Muscle of arm (tissue), 12 donors: Measurements from ENCODE around the gene TRIM65. TPM values are rescaled to one million over a fixed set of nuclear protein-coding genes. Genes with fewer than 3 reads are reported as not detected.
"Not testable (repeated sequence)": the region's sequence is repeated elsewhere in the genome, so short reads cannot be mapped to it uniquely, and the experiment has no call there.

Experiments
- DNase-seq: peaks from one replicate; pipeline ENCODE4 v3.0.0-alpha.2; 2013
- polyA plus RNA-seq, 12 donors: library from polyadenylated mRNA; unstranded; fragments of 120-200 nt; gene quantifications; one replicate each; pipeline ENCODE4 v1.2.1, GENCODE V29; 2013; ENCODE audit not compliant: insufficient read length in 12 of 12

TRIM65 gene
- polyA plus RNA-seq, 12 donors, result 11.9 to 19.8 (median 13.9) TPM; not detected in 1

DNA sequence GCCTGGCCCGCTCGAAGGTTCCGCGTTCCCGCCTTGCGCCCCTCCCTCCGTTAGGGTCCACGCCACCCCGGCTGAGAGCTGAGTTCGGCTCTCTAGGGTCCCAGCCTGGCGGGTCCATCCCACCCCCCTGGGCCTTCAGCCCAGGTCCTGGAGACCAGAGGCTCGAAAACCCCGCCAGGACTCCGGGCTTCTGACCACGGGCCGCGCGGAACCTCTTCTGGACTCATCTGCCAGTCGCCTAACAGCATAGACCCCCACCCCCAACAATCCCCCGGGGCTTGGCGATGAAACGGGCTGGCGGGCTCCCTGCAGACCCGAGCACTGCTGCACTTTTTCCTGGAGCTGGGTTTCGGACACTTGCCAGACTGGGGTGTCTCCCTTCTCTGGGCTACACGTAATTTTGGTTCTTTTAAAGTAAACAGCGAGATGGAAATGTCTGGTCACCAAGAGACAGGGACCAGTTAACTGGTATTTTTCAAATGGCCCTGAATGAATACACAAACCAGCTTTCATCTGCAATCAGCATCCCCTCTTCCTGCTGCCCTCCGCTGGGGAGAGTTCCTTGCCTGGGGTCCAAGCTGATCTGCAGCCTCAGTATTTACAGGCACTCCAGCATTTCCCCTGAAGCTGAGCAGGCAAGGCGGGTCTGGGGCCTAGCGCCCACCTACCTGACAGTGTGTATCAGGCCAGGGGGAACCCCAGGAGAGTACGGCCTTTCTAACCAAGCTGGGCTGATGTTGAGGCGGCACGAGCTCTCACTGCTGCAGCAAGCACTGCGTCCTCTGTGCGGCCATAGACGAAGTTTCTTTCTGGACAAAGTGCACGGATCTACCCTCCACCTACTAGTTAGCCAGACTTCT lies 639 bp upstream of the TRIM65 start:
- no peak for DNase-seq

DNA sequence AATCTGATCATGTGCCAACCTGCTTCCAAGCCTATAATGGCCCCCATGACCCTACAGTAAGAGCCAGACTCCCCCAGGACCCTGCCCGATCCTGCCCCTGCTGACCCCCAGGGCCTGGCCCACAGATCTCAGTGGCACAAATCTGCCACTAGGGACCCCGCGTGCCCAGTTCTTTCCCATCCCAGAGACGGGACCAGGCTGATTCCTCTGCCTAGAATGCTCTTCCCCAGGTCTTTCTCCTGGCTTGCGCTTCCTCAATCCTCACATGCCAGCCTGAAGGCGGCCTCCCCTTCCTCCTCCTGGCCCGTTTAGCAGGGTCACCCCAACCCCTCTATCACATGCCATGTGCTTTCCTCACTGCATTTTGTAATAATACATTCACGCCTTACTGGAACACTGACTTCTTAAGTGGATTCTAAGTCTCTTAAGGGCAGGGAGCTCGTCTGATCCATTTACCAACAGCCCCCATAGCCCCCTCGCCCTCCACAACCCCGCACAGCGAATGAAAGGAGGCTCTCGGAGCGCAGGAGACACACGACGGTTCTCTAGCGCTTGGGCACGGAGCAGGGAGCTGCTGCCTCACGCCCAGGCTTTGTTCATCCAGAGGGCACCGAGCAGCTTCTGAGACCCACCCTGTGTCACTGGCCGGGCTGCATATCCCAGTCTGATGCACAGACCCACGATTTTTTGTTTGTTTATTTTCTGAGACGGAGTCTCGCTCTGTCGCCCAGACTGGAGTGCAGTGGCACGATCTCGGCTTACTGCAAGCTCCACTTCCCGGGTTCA lies 1.2 kb downstream of the TRIM65 start:
- DNase-seq, result no peak

DNA sequence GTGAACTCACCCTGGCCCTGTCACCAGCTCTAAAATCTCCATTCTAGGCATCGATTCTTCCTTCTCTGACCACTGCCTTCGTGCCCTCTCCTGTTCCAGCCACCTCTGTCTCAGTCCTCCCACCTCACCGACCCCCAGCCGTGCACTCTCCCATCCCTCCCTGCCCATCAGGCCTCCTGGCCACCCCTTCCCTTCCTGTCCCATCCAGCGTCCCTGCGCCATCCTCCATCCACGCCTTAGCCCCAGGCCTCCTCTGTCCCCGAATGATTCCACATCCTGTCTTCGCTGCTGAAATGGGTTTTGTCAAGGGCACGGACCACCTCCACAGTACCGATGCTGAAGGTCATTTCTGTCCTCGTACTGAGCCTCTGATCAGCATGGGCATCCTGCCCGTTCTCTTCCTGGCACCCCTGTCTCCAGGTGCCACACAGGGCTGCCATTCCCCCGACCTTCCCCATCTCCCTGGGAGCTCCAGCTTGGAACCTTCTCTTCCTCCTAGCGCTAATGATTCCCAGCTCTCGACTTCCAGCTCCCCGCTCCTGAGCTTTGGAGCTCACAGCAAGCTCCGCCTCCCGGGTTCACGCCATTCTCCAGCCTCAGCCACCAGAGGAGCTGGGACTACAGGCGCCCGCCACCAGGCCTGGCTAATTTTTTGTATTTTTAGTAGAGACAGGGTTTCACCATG lies 2.6 kb downstream of the TRIM65 start:
- no peak for DNase-seq

DNA sequence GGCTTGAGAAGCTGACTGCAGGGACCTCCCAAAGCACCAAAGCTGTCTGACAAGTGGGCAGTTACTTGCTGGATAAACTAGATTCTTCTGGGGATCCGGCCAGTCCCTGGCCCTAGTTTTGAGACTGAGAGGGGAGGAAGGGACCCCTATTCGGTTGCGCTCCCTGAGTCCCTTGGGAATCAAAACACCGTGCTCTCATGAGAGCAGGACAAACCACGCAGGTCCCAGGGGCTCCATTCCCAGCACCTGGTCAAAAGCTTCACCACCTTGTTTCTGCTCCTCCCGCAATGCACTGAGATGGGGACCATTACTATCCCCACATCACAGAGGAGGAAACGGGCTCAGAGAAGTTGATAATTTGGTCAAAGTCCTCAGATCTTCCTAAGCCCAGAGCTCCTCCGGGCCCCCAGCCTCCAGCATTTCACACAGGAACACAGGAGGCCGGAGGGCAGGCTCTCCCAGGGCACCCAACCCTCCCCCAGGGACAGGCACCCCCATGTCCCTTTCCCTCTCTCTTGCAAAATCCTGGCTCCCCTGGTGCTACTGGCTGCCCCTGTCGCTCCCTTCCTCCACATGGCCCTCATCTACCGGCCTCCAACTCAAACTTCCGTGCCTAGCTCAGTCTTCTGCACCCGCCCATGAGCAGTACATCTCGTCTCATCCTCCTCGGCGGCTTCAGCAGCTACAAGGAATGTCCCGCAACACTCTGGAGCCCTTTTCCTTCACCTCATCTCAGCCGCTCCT lies 3.3 kb downstream of the TRIM65 start:
- no peak for DNase-seq

DNA sequence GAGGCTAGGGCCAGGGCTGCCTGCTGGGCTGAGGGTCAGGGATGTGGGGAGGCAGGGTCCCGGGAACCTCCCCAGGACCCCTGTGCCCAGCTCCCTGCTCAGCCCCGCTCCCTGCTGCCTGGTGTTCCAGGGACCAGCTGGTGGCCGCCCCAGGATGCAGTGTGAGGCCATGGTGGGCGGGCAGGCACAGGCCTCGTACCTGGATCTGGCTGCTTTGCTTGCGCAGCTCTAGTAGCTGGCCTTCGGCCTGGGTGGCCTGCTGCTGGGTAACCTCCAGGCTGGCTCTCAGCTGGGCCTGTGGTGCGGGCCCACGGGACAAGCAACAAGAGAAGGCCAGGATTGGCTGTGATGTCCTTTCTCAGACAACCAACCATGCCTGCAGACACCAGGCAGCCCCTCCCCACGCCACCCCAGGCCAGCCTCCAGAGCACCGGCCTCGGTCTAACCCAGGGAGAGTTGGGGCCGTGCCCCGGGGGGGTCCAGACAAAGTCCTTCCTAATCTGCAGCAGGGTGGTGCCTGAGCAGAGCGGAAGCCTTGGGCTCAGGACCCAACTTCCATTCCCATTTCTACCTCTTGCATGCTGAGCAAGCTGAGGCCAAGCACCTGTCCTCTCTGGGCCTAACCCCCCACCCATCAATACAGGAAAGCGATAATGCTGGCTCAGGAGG lies 4.1 kb downstream of the TRIM65 start:
- no peak for DNase-seq

DNA sequence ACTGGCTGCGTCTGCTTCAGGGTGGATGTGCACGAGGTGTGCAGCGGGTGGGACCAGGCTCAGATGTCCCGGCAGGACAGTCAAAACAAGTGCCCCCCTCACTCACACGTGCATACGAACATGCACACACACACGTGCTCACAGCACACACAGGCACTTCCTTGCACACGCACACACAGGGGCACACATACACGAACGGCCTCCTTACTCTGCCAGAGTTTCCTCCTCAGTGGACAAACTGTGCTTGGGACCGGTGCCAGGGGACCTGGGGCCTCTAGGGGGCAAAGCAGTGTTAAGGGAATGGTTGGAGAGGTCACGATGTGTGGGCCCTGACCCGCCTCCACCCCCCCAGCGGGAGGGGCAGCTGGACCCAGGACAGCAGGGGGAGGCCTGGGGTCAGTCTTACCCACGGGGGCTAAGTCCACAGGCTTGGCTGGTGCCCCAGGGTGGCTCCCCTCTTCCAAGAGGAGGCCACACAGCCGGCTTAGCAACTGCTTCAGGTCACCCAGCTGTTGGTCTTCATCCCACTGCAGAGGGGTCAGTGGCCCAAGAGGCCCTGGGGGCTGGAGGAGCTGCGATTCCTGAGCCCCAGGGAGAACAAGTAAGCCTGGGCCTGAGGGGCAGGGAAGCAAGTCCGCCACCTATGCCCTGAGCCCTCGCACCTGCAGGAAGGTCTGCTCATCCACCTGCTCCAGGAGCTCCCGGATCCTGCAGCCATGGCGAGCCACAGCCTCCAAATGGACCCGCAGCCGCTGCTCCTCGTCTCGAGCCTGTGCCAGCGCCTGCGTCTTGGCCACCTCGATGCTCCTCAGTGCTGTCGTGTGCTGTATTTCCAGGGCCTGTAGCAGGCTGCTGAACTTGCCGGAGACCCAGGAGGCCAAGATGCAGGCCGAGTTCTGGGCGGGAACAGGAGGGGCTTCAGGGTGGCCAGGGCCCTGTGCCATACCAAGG lies 4.9 kb downstream of the TRIM65 start:
- no peak for DNase-seq

DNA sequence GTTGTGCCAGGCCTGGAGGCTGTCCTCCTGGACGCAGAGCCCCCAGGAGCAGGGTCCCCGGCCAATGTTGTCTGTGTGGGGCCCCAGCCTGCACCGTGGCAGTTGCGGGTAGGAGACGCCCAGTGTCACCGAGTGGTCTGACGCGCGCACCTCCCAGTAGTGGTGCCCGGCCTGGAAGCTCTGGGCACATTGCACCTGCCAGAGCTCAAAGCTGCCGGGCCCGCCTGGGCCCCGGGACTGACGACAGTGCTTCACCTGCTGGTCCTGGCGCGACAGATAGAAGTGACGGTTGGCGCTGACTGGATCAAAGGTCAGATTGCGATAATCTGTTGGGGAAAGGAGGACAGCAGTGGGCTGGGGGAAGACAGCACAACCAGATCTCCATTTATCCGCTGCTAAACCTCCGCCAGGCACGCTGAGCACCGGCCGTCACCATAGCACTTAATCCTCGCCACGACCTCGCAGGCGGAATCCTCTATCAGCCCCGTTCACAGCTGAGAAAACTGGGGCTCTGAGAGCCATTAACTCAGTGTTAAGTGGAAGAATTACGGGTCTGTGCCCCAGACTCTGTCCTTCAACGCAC lies 5.6 kb downstream of the TRIM65 start:
- no peak for DNase-seq

DNA sequence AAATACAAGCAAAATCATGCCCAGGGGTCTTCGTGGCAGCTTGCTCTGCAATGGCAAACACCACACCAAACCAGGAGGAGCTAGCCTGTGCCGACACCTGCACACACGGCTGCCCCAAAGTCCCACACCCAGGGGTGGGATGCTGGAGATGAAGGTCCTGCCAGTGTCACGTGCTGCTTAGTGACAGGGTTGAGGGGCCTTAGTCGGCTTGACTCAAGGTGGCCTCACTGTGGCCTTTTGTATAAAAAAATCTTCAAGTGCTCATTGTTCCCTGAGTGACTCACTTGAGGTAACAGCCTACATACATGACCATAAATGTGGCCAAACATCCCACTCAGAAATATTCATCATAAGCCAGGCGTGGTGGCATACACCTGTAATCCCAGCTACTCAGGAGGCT lies 7.3 kb downstream of the TRIM65 start:
- DNase-seq, result no peak

DNA sequence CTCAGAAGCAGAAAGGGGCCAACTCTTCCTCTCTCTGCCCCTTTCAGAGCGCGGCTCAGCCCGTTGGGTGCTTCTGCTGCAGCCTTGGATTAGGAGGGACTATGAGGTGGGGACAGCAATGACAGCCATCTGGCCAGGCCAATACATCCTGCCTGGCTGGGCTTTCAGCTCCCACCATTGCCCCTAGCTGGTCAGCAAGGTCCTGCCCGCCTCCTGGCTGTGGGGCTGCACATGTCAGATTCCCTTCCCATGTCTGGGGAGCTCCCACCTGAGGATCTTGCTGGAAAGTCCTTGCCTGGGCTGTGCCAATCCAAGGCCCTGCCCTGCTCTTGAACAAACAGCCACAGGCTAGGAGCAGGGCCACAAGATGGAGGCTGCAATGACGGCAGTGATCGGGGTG lies 8.3 kb downstream of the TRIM65 start:
- no peak for DNase-seq

DNA sequence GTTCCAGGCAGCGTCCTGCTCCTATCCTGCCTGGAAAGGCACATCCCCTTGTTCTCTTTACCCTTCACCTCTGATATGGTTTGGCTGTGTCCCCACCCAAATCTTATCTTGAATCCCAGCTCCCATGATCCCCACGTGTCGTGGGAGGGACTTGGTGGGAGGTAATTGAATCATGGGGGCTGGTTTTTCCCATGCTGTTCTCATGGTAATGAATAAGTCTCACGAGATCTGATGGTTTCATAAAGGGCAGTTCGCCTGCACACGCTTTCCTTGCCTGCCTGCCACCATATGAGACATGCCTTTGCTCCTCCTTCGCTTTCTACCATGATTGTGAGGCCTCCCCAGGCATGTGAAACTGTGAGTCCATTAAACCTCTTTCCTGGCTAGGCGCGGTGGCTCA lies 10.9 kb downstream of the TRIM65 start:
- DNase-seq, result not testable (repeated sequence)

DNA sequence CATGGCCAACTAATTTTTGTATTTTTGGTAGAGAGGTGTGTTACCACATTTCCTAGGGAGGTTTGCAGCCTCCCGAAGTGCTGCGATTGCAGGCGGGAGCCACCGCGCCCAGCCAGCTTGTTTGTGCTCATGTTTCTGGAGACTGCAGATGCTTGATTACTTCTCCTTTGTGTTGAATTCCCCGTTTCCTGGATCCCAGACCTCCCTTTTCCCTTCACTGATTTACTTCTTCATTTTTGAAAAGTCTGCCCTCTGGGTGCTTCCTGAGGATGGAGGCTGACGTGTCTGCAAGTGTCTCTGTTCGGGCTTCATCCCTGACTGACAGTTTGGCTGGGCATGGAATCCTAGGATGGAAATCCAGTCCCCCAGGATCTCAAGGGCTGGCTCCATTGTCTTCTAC lies 11.3 kb downstream of the TRIM65 start:
- DNase-seq, result no peak

DNA sequence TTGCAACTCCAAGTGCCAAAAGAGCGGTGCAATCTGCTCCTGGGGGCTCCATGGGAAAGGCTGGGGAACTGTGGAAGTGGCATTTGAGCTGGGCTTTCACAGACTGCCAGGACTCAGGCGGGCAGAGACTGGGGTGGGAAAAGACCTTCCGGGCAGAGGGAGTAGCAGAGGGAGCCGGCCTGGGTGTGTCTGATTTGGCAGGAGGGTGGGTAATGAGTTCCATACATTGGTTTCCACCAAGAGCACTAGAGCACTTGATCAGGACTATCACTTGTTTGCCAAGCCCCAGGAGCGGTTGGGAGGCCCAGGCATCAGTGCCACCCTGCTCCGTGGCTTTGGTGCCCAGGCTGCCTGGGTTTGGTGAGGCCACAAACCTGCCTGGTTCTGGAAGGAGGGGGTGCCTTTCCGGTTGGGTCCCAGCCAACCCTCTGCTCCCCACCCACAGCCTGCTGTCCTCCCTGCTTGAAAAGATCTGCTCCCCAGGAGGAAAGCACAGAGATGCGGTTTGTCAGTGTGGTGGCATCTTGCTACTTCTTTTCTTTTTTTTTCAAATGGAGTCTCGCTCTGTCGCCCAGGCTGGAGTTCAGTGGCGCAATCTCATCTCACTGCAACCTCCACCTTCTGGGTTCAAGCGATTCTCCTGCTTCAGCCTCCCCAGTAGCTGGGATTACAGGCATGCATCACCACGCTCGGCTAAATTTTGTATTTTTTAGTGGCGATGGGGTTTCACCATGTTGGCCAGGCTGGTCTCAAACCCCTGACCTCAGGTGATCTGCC lies 14.9 kb downstream of the TRIM65 start:
- DNase-seq, result no peak

DNA sequence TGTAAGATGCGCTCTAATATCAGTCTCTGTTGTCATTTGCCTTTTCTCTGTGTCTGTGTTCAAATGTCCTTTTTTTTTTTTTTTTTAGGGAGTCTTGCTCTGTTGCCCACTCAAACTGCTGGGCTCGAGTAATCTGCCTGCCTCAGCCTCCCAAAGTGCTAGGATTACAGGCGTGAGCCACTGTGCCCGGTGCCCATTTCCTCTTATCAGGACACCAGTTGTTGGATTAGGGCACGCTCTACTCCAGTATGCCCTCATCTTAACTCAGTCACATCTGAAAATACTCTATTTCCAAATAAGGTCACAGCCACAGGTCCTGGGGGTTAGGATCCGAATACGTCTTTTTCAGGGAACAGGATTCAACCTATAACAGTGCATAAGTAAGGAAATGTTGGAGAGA lies 16.5 kb downstream of the TRIM65 start:
- DNase-seq, result no peak

DNA sequence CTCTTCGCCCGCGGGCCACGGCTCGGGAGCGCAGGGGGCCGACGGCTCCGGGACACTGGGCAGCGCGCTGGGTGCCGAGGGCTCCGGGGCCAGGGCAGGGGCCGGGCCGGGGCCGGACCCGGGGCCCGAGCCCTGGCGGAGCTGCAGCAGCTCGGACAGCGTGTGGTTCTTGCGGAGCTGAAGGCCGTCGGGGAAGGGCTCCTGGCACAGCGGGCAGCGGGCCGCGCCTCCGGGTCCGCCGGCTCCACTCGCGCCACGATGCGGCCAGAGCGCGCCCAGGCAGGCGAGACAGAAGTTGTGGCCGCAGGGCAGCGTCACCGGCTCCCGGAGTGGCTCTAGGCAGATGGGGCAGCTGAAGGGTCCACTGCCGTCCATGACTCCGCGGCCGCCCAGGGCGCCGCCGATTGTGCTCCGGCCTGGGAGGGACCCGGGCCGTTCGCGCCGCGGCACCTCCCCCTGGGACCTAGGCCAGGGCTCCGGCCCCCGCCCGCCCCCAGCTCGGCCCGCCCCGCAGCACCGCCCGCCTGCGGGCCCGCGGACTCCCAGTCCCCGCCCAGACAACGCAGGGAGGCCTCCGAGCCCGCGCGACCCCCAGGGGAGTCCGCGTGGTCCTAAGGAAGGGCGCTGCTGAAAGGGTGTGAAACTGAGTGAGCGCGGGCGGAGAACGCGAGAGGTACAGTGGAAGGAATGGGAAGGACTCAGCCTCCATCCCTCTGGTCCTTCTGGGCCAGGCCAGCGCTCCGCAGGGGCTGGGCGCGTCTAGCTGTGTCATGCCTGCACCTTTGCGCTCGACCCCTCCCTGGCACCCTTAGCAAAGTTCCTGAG lies 18.4 kb downstream of the TRIM65 start, which contains the start of gene TRIM47:
Gene TRIM47, minus strand, starts transcription at position 408 of the 825 bp plus-strand sequence. Its CDS starts 33 bp downstream, at position 375.
- peak; percentile 76 for DNase-seq

DNA sequence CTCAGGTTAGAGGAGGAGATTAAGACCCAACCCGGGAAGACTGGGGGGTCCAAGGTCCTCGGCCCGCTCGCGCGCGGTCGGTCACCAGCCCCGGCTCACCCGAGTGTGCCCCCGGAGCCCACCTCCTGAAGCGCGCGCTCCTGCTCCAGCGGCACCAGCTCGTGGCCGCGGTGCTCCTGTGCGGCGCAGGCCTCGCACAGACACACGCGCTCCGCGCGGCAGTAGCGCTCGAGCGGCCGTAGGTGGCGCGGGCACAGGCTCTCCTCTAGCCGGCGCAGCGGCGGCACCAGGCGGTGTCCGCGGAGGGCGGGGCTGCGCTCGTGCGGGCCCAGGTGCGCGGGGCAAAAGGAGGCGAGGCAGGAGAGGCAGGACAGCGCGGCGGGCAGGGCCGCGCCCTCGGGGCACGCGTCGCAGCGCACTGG lies 19.0 kb downstream of the TRIM65 start:
- DNase-seq, result no peak

DNA sequence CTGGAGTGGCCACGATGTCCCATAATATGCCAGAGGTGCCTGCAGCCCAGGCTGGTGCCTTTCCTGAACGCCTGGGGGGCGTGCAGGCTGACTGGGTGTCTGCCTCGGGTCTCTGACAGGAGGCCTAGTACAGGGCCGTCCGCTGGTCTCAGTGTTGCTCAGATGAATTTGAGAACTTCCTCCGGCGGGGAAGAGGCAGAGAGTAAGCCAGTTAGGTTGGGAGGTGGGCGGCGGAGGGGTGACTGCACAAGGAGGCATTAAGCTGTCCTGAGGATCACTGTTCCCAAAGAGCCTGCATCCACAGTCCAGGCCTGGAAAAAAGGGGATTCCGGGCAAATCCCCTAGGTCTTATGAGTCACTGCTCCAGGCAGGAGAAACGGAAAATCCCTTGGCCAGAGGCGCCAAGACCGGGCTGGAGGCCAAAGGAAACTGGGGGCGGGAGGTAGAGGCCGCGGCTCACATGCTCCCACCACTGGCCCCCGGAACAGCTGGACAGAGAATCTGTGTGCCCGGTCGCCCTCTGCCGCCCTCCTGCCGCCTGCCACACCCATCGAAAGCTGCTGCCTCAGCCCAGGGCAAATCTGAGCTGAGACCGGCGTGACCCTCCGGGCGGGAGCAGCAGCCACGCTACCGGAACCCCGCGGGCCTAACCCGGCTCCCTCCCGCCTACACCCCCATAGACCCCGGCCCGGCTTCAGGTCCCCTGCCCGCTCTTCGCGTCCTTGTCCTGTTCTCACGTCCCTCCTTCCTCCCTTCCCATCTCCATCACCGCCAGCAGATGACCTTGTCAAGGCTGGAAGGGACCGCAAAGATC lies 19.6 kb downstream of the TRIM65 start:
- peak; percentile 98 for DNase-seq
